Fibroblast of villous mesenchyme (primary cell): Measurements from ENCODE around the gene CXCR5. TPM values are rescaled to one million over a fixed set of nuclear protein-coding genes. Genes with fewer than 3 reads are reported as not detected.

ENCODE experiments used
- DNase-seq: peaks from one replicate; pipeline ENCODE4 v3.0.0-alpha.2; 2010; ENCODE audit warnings: low read depth
- H3K4me3 ChIP-seq: 2 replicates; pipeline ENCODE4 v1.5.1; 2011; ENCODE audit warnings: low read depth, mild to moderate bottlenecking, low read length
- CTCF ChIP-seq: IDR thresholded peaks from 2 replicates; pipeline ENCODE4 v1.5.1; 2012; ENCODE audit warnings: low read depth, mild to moderate bottlenecking, low read length; ENCODE audit not compliant: insufficient read depth
- total RNA-seq: library from RNA; depleted of rRNA; stranded (reverse); fragments of >200 nt; gene quantifications from 2 replicates; pipeline ENCODE4 v1.2.3, GENCODE V29; 2012

CXCR5 gene
- total RNA-seq, 1 donor: not detected

- H3K4me3 ChIP-seq: no peak overlapping the region
- no peak for DNase-seq
- TF ChIP-seq CTCF: peak; percentile 20
Measured at GRCh38 chr11:118901494-118902335, 18.0 kb downstream of the CXCR5 start.

- no peak for TF ChIP-seq CTCF
- no peak overlapping the region for H3K4me3 ChIP-seq
- DNase-seq: no peak
Measured at GRCh38 chr11:118902336-118903203, 18.9 kb downstream of the CXCR5 start.

GRCh38 chr11:118903204-118904015 is 19.7 kb downstream of the CXCR5 start:
- TF ChIP-seq CTCF: no peak
- H3K4me3 ChIP-seq: no peak overlapping the region
- DNase-seq: no peak

- peak overlapping the region; percentile 16 for H3K4me3 ChIP-seq
- DNase-seq: peak; percentile 76
Measured at GRCh38 chr11:118907051-118908042, 23.7 kb downstream of the CXCR5 start.

GRCh38 chr11:118908264-118908663 is 24.6 kb downstream of the CXCR5 start:
- no peak overlapping the region for H3K4me3 ChIP-seq
- DNase-seq: no peak
- no peak for TF ChIP-seq CTCF

More at GRCh38 chr11:118907051-118908042, 23.7 kb downstream of the CXCR5 start:
- peak; percentile 89 for TF ChIP-seq CTCF
